ENCODE data around the gene GNE.

GNE gene

DNA sequence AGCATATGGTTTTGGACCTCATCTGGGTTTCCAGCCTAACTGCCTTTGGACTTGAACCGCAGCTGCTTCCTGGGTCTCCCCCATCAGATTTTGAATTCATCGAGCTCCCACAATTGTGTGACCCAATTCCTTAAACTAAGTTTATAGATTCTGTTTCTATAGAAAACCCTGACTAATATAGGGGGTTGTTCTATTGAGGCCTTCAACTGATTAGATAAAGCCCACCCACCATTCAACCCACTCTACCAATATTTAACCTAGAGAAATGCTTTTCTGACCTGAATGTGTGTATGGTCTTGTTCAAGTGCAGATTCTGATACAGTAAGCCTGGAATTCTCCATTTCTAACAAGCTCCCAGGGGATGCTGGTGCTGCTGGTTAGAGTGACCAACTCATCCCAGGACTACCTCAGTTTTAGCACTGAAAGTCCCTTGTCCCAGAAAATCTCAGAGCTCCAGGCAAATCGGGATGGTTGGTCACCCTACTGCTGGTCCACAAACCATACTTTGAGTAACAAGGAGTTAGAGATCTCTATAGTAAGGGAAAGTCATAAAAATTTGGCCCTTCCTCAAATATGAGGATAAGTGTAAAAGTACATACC is 31.7 kb upstream of the GNE start:
- no peak overlapping the region for H2AK5ac ChIP-seq (ENCODE audit: low read length)
- H3K4me1 ChIP-seq (ENCODE audit: control insufficient read depth, low read depth, low read length): no peaks in the 10 kb centered on the region
- no CpG with 5 or more reads among the region's 3 CpGs for WGBS (ENCODE audit: extremely low coverage, insufficient coverage, low lambda C conversion rate)
- no peak overlapping the region for H3K23ac ChIP-seq (ENCODE audit: low read length)
- H3K18ac ChIP-seq (ENCODE audit: low read length): no peak overlapping the region
- no peak overlapping the region for H3K4ac ChIP-seq (ENCODE audit: low read depth, low read length)
- H4K5ac ChIP-seq (ENCODE audit: low read length): no peak overlapping the region
- no peak for DNase-seq
- H3K4me2 ChIP-seq (ENCODE audit: low read length): no peak overlapping the region
- no peaks in the 10 kb centered on the region for H3K36me3 ChIP-seq (ENCODE audit: control insufficient read depth, insufficient read depth, low read length)
- no peak overlapping the region for H4K8ac ChIP-seq (ENCODE audit: low read depth, low read length)
- no peaks in the 10 kb centered on the region for H3K79me1 ChIP-seq (ENCODE audit: low read length)
- H2BK15ac ChIP-seq (replicated peaks; ENCODE audit: low read depth): no peak overlapping the region
- H3K79me2 ChIP-seq (ENCODE audit: control insufficient read depth, insufficient read depth, low read length): no peaks in the 10 kb centered on the region
- H2BK5ac ChIP-seq (ENCODE audit: low read length): no peak overlapping the region
- H3K9ac ChIP-seq (ENCODE audit: low read length): no peak overlapping the region
- H3K27me3 ChIP-seq (ENCODE audit: insufficient read depth, low read length, poor library complexity): no peaks in the 10 kb centered on the region
- no peak overlapping the region for H3K56ac ChIP-seq (ENCODE audit: low read length)
- H3K4me3 ChIP-seq (ENCODE audit: low read length): no peak overlapping the region
- no peak overlapping the region for H2BK120ac ChIP-seq (ENCODE audit: low read depth, low read length)
- no peak overlapping the region for H3K27ac ChIP-seq (ENCODE audit: low read depth, low read length)

GRCh38 chr9:36288070-36288469 is 29.8 kb upstream of the GNE start:
- no CpG with 5 or more reads among the region's 3 CpGs for WGBS (ENCODE audit: extremely low coverage, insufficient coverage, low lambda C conversion rate)
- Histone ChIP-seq H2BK15ac (replicated peaks; ENCODE audit: low read depth) (no peak overlapping the region), H4K8ac (ENCODE audit: low read depth, low read length) (no peak overlapping the region), H3K27ac (ENCODE audit: low read depth, low read length) (no peak overlapping the region), H3K79me1 (ENCODE audit: low read length) (no peaks in the 10 kb centered on the region), H3K56ac (ENCODE audit: low read length) (no peak overlapping the region), H2BK5ac (ENCODE audit: low read length) (no peak overlapping the region), H2AK5ac (ENCODE audit: low read length) (no peak overlapping the region), H3K36me3 (ENCODE audit: control insufficient read depth, insufficient read depth, low read length) (no peaks in the 10 kb centered on the region), H3K23ac (ENCODE audit: low read length) (no peak overlapping the region), H3K4ac (ENCODE audit: low read depth, low read length) (no peak overlapping the region), H3K4me2 (ENCODE audit: low read length) (no peak overlapping the region), H3K4me3 (ENCODE audit: low read length) (no peak overlapping the region), H4K5ac (ENCODE audit: low read length) (no peak overlapping the region), H3K27me3 (ENCODE audit: insufficient read depth, low read length, poor library complexity) (no peaks in the 10 kb centered on the region), H3K9ac (ENCODE audit: low read length) (no peak overlapping the region), H3K18ac (ENCODE audit: low read length) (no peak overlapping the region), H3K79me2 (ENCODE audit: control insufficient read depth, insufficient read depth, low read length) (no peaks in the 10 kb centered on the region), H3K4me1 (ENCODE audit: control insufficient read depth, low read depth, low read length) (no peaks in the 10 kb centered on the region), H2BK120ac (ENCODE audit: low read depth, low read length) (no peak overlapping the region)
- peak; percentile 25 for DNase-seq

GRCh38 chr9:36286388-36286787 is 28.1 kb upstream of the GNE start:
- no peaks in the 10 kb centered on the region for H3K79me2 ChIP-seq (ENCODE audit: control insufficient read depth, insufficient read depth, low read length)
- no CpG with 5 or more reads among the region's 6 CpGs for WGBS (ENCODE audit: extremely low coverage, insufficient coverage, low lambda C conversion rate)
- H3K56ac ChIP-seq (ENCODE audit: low read length): no peak overlapping the region

GRCh38 chr9:36284226-36284625 is 26.0 kb upstream of the GNE start:
- no peaks in the 10 kb centered on the region for H3K27me3 ChIP-seq (ENCODE audit: insufficient read depth, low read length, poor library complexity)
- no peaks in the 10 kb centered on the region for H3K36me3 ChIP-seq (ENCODE audit: control insufficient read depth, insufficient read depth, low read length)
- no peak overlapping the region for H2AK5ac ChIP-seq (ENCODE audit: low read length)
- H4K5ac ChIP-seq (ENCODE audit: low read length): no peak overlapping the region
- H3K27ac ChIP-seq (ENCODE audit: low read depth, low read length): no peak overlapping the region
- no peak overlapping the region for H2BK15ac ChIP-seq (replicated peaks; ENCODE audit: low read depth)
- H3K9ac ChIP-seq (ENCODE audit: low read length): no peak overlapping the region
- no peaks in the 10 kb centered on the region for H3K4me1 ChIP-seq (ENCODE audit: control insufficient read depth, low read depth, low read length)
- WGBS (ENCODE audit: extremely low coverage, insufficient coverage, low lambda C conversion rate): no CpG with 5 or more reads among the region's 4 CpGs
- no peaks in the 10 kb centered on the region for H3K79me2 ChIP-seq (ENCODE audit: control insufficient read depth, insufficient read depth, low read length)
- no peak overlapping the region for H4K8ac ChIP-seq (ENCODE audit: low read depth, low read length)
- H3K4me2 ChIP-seq (ENCODE audit: low read length): no peak overlapping the region
- H2BK120ac ChIP-seq (ENCODE audit: low read depth, low read length): no peak overlapping the region
- H3K4me3 ChIP-seq (ENCODE audit: low read length): no peak overlapping the region
- no peak for DNase-seq
- no peak overlapping the region for H3K56ac ChIP-seq (ENCODE audit: low read length)
- no peak overlapping the region for H3K23ac ChIP-seq (ENCODE audit: low read length)
- H2BK5ac ChIP-seq (ENCODE audit: low read length): no peak overlapping the region
- no peaks in the 10 kb centered on the region for H3K79me1 ChIP-seq (ENCODE audit: low read length)
- H3K4ac ChIP-seq (ENCODE audit: low read depth, low read length): no peak overlapping the region
- no peak overlapping the region for H3K18ac ChIP-seq (ENCODE audit: low read length)

More at GRCh38 chr9:36286388-36286787, 28.1 kb upstream of the GNE start:
- H2AK5ac ChIP-seq (ENCODE audit: low read length): no peak overlapping the region
- no peak overlapping the region for H3K23ac ChIP-seq (ENCODE audit: low read length)
- H3K4me1 ChIP-seq (ENCODE audit: control insufficient read depth, low read depth, low read length): no peaks in the 10 kb centered on the region
- no peak overlapping the region for H2BK15ac ChIP-seq (replicated peaks; ENCODE audit: low read depth)
- H3K79me1 ChIP-seq (ENCODE audit: low read length): no peaks in the 10 kb centered on the region
- no peaks in the 10 kb centered on the region for H3K27me3 ChIP-seq (ENCODE audit: insufficient read depth, low read length, poor library complexity)
- H3K4me3 ChIP-seq (ENCODE audit: low read length): no peak overlapping the region
- H3K4ac ChIP-seq (ENCODE audit: low read depth, low read length): no peak overlapping the region
- H4K8ac ChIP-seq (ENCODE audit: low read depth, low read length): no peak overlapping the region
- no peak overlapping the region for H3K9ac ChIP-seq (ENCODE audit: low read length)
- no peaks in the 10 kb centered on the region for H3K36me3 ChIP-seq (ENCODE audit: control insufficient read depth, insufficient read depth, low read length)
- H4K5ac ChIP-seq (ENCODE audit: low read length): no peak overlapping the region
- H2BK120ac ChIP-seq (ENCODE audit: low read depth, low read length): no peak overlapping the region
- H3K4me2 ChIP-seq (ENCODE audit: low read length): no peak overlapping the region
- no peak overlapping the region for H3K27ac ChIP-seq (ENCODE audit: low read depth, low read length)
- no peak overlapping the region for H2BK5ac ChIP-seq (ENCODE audit: low read length)
- peak; percentile 27 for DNase-seq
- H3K18ac ChIP-seq (ENCODE audit: low read length): no peak overlapping the region

DNA sequence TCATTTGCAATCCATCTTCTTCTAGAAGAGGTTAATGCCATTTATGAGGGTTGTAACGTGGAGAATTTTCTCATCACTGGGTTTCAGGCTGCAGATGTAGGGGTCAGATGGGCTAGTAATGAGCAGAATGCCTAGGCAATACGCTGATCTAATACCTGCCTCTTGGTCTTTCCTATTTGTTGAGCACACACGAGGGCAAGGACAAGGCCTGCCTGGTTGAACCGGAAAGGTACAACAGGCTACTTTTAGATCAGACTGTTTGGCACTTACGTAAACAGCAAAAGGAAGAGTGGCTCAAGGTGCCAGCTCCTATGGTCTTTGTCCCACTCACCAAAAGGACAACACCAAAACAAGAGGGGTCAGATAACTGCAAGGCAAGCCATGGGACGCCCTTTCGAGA is 24.0 kb upstream of the GNE start:
- Histone ChIP-seq H3K4ac (ENCODE audit: low read depth, low read length) (no peak overlapping the region), H3K23ac (ENCODE audit: low read length) (no peak overlapping the region), H2BK120ac (ENCODE audit: low read depth, low read length) (no peak overlapping the region), H2BK15ac (replicated peaks; ENCODE audit: low read depth) (no peak overlapping the region), H3K9ac (ENCODE audit: low read length) (no peak overlapping the region), H3K4me1 (ENCODE audit: control insufficient read depth, low read depth, low read length) (no peaks in the 10 kb centered on the region), H4K5ac (ENCODE audit: low read length) (no peak overlapping the region), H3K56ac (ENCODE audit: low read length) (no peak overlapping the region), H3K18ac (ENCODE audit: low read length) (no peak overlapping the region), H3K4me3 (ENCODE audit: low read length) (no peak overlapping the region), H3K4me2 (ENCODE audit: low read length) (no peak overlapping the region), H2BK5ac (ENCODE audit: low read length) (no peak overlapping the region), H2AK5ac (ENCODE audit: low read length) (no peak overlapping the region), H3K27me3 (ENCODE audit: insufficient read depth, low read length, poor library complexity) (no peaks in the 10 kb centered on the region), H4K8ac (ENCODE audit: low read depth, low read length) (no peak overlapping the region), H3K79me1 (ENCODE audit: low read length) (no peaks in the 10 kb centered on the region), H3K36me3 (ENCODE audit: control insufficient read depth, insufficient read depth, low read length) (no peaks in the 10 kb centered on the region), H3K27ac (ENCODE audit: low read depth, low read length) (no peak overlapping the region), H3K79me2 (ENCODE audit: control insufficient read depth, insufficient read depth, low read length) (no peaks in the 10 kb centered on the region)
- WGBS (ENCODE audit: extremely low coverage, insufficient coverage, low lambda C conversion rate): no CpG with 5 or more reads among the region's 7 CpGs
- DNase-seq: no peak

GRCh38 chr9:36280989-36281388 is 22.7 kb upstream of the GNE start:
- Histone ChIP-seq H3K18ac (ENCODE audit: low read length) (no peak overlapping the region), H3K4me3 (ENCODE audit: low read length) (no peak overlapping the region), H3K4me2 (ENCODE audit: low read length) (no peak overlapping the region), H4K5ac (ENCODE audit: low read length) (no peak overlapping the region), H4K8ac (ENCODE audit: low read depth, low read length) (no peak overlapping the region), H3K79me2 (ENCODE audit: control insufficient read depth, insufficient read depth, low read length) (no peaks in the 10 kb centered on the region), H2BK15ac (replicated peaks; ENCODE audit: low read depth) (no peak overlapping the region), H3K27me3 (ENCODE audit: insufficient read depth, low read length, poor library complexity) (no peaks in the 10 kb centered on the region), H3K4ac (ENCODE audit: low read depth, low read length) (no peak overlapping the region), H3K9ac (ENCODE audit: low read length) (no peak overlapping the region), H3K36me3 (ENCODE audit: control insufficient read depth, insufficient read depth, low read length) (no peaks in the 10 kb centered on the region), H2AK5ac (ENCODE audit: low read length) (no peak overlapping the region), H3K4me1 (ENCODE audit: control insufficient read depth, low read depth, low read length) (no peaks in the 10 kb centered on the region), H3K23ac (ENCODE audit: low read length) (no peak overlapping the region), H2BK120ac (ENCODE audit: low read depth, low read length) (no peak overlapping the region), H3K79me1 (ENCODE audit: low read length) (no peaks in the 10 kb centered on the region), H3K27ac (ENCODE audit: low read depth, low read length) (no peak overlapping the region), H2BK5ac (ENCODE audit: low read length) (no peak overlapping the region), H3K56ac (ENCODE audit: low read length) (no peak overlapping the region)
- no CpG with 5 or more reads among the region's 4 CpGs for WGBS (ENCODE audit: extremely low coverage, insufficient coverage, low lambda C conversion rate)
- no peak for DNase-seq

Measured in mesendoderm (in vitro differentiated cells).